Measurements from ENCODE around the gene TMEM53.

TMEM53 gene

GRCh38 chr1:44628962-44629756 is 45.1 kb downstream of the TMEM53 start:
- DNase-seq (ENCODE audit: low read depth in 2 of 2) = no peak

DNA sequence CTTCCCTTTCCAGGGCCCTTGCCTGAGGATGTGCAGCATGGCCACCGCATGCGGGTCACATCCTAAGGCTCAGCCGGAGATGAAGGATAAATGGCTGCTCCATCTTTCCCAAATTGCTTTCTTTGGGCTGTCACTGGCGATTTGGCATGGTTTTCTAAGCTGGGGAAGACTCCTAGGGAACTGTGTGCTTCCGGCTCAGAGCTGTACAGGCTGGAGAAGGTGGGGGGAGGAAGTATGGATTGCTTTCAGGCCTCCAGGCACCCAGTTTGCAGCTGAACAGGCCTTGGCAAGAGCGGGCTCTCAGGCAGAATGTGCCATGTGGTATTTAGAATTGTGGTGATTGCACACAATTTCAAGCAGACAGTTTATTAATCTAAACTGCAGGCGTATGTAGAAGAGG is 48.9 kb downstream of the TMEM53 start:
- no peak for DNase-seq (ENCODE audit: low read depth in 2 of 2)

DNA sequence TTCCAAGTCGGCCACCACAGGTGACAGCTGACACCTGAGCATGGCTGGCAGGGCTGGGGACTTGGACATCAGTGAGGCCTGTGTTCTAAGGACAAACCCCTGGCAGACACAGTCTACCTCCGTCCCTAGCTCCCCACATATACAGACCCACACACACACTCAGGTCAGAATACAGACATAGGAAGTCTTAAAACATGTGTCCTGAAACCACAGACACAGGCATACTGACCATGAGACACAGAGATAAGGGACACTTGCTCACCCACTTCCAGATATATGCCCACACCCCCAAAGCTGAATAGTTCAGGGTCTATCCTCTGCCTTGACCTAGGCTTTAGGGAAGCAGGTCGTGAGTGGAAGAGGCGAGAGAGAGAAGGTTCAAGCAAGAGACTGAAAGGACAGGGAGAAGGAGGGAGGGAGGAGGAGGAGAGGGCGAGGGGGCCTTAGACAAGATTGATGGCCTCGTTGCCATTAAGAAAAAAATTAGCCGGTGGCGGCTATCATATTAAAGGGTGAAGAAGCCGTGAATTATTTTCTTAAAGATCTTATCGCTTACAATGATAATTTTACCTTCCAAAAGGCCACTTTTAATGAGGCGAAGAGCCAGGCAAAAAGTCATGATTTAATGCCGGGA is 49.9 kb downstream of the TMEM53 start:
- DNase-seq (ENCODE audit: low read depth in 2 of 2) = no peak

DNA sequence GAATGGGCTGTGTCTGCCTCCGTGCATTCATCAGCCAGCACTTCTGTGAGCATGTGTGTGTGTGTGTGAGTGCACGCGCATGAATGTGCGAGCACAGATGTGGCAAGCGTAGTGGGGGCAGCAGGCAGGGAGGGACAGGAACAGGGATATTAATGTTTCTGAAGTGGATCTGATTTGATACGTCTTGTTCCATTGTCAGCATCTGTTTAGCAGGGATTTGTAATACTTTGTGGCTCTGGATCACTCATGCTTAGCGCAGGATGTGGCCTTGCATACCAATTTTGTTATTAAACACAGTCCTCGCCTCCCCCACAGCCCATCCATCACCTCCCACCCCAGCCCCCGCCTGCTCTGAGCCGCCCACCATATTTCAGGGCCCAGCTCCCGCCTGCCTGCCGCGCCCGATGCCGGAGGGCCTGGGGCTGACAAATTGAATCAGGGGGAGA is 52.4 kb downstream of the TMEM53 start:
- no peak for DNase-seq (ENCODE audit: low read depth in 2 of 2)

DNA sequence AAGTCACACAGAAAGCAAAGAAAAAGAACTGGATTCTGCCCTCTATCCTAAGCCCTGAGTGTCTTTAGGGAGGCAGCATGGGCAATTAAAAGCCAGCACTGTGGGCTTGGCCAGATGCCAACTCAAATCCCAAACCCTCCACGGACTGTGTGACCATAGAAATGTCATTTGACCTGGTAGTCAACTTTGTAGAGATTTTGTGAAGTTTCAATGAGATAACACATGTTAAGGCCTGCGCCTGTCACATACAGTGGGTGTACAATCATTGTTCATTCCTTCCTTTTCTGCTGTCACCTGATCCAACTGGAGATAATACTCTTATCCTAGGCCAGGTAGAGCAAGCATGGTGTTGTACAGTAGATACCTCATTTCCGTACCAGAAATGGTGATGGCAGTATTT is 54.2 kb downstream of the TMEM53 start:
- DNase-seq (ENCODE audit: low read depth in 2 of 2) = no peak

GRCh38 chr1:44619261-44619900 is 54.9 kb downstream of the TMEM53 start:
- DNase-seq (ENCODE audit: low read depth in 2 of 2) = no peak

DNA sequence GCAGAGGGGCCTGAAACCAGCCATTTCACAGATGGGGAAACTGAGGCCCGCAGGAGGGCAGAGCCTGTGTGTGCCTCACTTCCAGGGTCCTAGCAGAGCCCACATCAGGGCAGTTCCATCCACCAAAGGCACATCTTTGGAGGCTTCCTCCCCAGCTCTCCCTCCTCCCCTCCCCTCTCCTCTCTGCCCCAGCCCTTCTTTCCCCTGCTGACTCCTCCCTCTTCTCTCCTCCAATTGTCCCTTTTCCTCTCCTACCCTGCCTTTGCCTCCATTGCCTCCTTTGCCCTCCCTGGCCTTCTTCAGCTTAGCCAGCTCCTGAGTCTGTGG is 56.6 kb downstream of the TMEM53 start:
- DNase-seq (ENCODE audit: low read depth in 2 of 2) = no peak

DNA sequence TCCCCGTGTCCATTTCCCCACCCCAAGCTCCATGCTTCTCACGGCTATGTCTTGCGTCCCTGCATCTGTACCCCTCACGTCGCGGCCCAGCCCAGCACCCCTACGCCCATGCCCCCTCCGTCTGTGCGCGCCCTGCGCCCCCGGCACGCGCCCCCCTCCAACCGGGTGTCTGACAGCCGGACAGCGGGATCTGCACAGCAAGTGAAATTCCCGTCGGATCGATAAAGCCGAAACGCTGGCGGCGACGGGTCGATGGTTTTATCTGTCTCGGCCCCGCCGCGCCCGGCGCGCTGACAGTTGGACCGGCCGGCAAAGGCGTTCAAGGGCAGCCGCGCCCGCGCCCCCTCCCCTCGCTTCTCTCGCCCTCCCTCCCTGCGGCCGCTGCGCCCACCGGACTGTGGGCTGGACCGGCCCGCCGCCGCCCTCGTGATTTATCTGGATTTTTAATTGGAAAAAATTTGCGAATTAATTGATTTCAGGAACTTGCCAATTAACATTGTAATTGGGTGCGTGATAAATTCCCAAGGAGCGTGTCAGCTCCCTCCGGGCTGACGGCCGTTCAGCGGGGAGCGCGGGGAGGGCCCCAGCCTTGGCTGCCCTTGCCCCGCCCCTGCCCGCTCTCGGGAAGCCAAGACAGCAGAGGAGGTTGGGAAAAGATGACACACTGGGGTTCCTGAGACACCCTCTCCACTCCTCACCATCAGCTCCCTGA is 57.1 kb downstream of the TMEM53 start:
- no peak for DNase-seq (ENCODE audit: low read depth in 2 of 2)

DNA sequence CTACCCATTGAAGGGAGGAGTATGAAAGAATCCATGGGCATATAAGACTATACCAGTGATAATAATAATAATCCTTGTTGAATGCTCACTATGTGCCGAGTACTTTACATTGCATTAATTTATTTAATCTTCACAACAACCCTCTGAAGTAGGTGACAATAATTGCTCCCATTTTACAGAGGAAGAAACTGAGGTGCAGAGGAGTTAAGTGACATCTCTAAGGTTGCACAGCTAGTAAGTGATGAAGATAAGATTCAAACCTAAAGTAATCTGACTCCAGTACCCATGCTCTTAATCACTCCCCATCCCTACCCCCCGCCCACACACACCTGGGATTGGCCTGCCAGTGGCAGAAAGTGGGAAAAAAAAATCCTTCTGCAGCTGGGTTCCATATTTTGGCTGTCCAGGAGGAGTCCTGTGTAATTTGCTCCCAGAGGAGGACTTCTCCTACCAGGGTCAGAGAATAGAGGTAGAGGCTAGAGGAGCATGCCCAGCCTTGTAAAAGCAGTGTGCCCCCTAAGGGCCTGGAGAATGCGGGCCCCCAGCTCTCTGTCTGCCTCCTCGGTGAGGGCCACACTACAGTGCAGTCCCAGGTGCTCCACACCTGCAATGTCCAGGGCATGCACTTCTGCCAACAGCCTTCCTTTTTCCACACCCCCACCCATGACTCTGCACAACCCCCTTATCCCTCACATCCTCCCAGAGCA is 57.8 kb downstream of the TMEM53 start:
- DNase-seq (ENCODE audit: low read depth in 2 of 2) = no peak

- DNase-seq (ENCODE audit: low read depth in 2 of 2) = no peak
Measured at GRCh38 chr1:44613941-44614340, 60.3 kb downstream of the TMEM53 start.

DNA sequence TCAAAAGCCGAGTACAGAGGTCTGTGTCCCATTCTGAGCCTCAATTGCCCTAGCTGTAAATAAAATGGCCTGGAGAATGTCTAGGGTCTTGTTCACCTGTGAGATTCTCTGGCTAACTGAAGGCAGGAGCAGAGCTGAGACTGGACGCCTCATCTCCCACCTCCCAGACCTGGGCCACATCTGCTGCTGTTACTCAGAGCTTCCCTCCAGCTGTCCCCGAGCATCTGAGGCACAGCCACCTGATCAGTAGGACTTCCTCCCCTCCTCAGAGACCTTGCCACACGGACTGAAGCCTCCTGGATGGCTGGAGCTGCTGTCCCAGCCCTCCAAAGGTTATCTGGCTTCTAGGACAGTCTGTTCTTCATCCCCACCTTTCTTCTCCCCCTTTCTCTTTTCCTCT is 62.4 kb downstream of the TMEM53 start:
- DNase-seq (ENCODE audit: low read depth in 2 of 2) = no peak

- DNase-seq (ENCODE audit: low read depth in 2 of 2) = no peak
Measured at GRCh38 chr1:44611419-44611818, 62.9 kb downstream of the TMEM53 start.

GRCh38 chr1:44610527-44611148 is 63.6 kb downstream of the TMEM53 start:
- no peak for DNase-seq (ENCODE audit: low read depth in 2 of 2)

DNA sequence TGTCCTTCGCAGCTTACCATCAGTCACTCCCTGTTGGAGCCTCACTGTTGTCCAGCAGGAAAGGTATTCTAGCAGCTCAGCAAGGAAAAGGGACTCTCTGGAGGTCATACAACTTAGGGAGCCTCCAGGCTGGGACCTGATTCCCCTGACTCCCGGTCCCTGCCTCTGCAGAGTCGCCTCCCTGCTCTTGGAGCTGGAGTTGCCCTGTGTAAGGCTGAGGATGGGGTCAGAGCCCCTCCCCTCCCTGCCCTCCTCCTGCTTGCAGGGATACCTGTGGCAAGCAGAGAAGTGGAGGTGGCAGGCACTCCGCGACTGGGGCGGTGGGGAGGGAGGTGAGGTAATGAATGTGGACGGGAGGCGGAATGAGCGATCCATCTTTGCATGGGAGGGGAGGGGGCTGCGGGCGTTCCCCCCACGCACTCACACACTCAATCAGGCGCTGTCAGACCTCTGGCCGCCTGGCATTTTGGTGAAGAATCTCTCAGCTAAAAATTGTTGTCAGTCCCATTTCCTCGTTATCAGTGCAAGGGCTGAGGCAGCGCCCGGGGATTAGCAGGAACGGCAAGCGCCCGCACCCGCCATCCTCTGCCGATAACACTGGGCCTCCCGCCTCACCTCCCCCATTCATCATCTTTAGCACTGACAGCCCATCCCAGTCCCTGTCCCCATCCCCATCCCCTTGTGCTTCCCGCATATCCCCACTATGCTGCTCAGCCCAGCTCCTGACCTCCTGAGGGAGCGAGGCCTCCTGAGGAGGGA is 64.3 kb downstream of the TMEM53 start:
- DNase-seq (ENCODE audit: low read depth in 2 of 2) = no peak

DNA sequence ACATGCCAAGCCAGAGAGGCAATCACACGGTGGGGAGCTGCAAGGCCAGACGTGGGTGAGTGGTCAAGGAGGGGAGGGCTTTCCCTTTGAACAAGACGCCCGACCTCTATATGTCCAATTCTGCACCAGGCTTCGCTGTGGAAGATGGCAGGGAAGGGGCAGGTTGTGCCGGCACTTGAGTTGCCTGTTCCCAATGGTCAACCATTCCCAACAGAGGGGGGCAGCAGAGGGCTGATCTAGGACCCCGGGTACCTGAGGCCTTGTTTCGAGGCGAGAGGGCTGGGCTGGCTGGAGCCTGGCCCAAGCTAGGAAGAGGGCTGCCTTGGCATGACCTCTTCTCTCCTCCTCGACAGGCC is 64.9 kb downstream of the TMEM53 start:
- DNase-seq (ENCODE audit: low read depth in 2 of 2) = peak in 1 of 2 donors; percentile 12

GRCh38 chr1:44608141-44608540 is 66.1 kb downstream of the TMEM53 start:
- no peak for DNase-seq (ENCODE audit: low read depth in 2 of 2)

- no peak for DNase-seq (ENCODE audit: low read depth in 2 of 2)
Measured at GRCh38 chr1:44606701-44607281, 67.5 kb downstream of the TMEM53 start.

- DNase-seq (ENCODE audit: low read depth in 2 of 2) = no peak
Measured at GRCh38 chr1:44605914-44606615, 68.2 kb downstream of the TMEM53 start.

- DNase-seq (ENCODE audit: low read depth in 2 of 2) = no peak
Measured at GRCh38 chr1:44604157-44604955, 69.9 kb downstream of the TMEM53 start.

Data from stimulated activated CD4-positive, alpha-beta T cell treated with anti-CD3 and anti-CD28 coated beads, Interleukin-4, amount 100 ng/mL, for 48 hours (primary cell).